HepG2 (cell line): Measurements from ENCODE around the gene FAM53B. TPM values are rescaled to one million over a fixed set of nuclear protein-coding genes. Genes with fewer than 3 reads are reported as not detected.

Experiments
- ATAC-seq: fragments of 200-7000 bp; cut with Tn5 transposase; 3 replicates; pipeline ENCODE4 v1.9.1; 2020; ENCODE audit warnings: mild to moderate bottlenecking, moderate library complexity
- BruUV-seq: library from RNA; stranded (reverse); fragments of 400-500 nt; replicated peaks from 2 replicates; lab custom pipeline; 2021; lab: Mats Ljungman, UMichigan
- CTCF ChIA-PET: fragments of 300-600 bp; formaldehyde crosslinking; extraction: SDS; loops from one replicate; lab custom pipeline; 2021; ENCODE audit warnings: low total read pairs, inconsistent platforms, low intra/inter-chr PET ratio; lab: Yijun Ruan, JAX
- POLR2A ChIA-PET: fragments of 350-600 bp; sonication (Branson Sonifier 250); formaldehyde crosslinking; loops from one replicate; lab custom pipeline; 2020; ENCODE audit warnings: antibody characterized with exemption, inconsistent platforms; lab: Yijun Ruan, JAX
- DNase-seq: peaks from one replicate; pipeline ENCODE4 v3.0.0-alpha.2; 2015; ENCODE audit warnings: low spot score
- FAIRE-seq: peaks from 3 replicates; lab custom pipeline; 2011; peaks lifted over from hg19 to GRCh38; lab: Jason Lieb, UNC
- H2AFZ ChIP-seq: one replicate; pipeline ENCODE4 v1.6.1; 2011; ENCODE audit warnings: low read length, inconsistent platforms
- H3K27ac ChIP-seq: fragments of 300-600 bp; 3 replicates; pipeline ENCODE4 v1.8.0; 2011; ENCODE audit warnings: mixed run types, mild to moderate bottlenecking, mixed read lengths, low read length, inconsistent platforms; ENCODE audit not compliant: insufficient read depth; ENCODE audit errors: extremely low read length
- H3K27me3 ChIP-seq, 2 experiments: fragments of 200-600 bp in 1 of 2; 2 replicates in 1 of 2; 3 replicates in 1 of 2; pipeline versions ENCODE4 v1.6.0 to v1.8.0; 2011; ENCODE audit warnings: low read length in 2 of 2, mild to moderate bottlenecking in 2 of 2, moderate library complexity in 2 of 2, inconsistent platforms in 1 of 2; ENCODE audit not compliant: insufficient read depth in 2 of 2, control insufficient read depth in 1 of 2
- H3K36me3 ChIP-seq, 2 experiments: fragments of 200-600 bp in 1 of 2; replicated peaks in 1 of 2; 2 replicates in 1 of 2; 3 replicates in 1 of 2; pipeline versions ENCODE4 v1.5.1 to v1.8.0; 2011; ENCODE audit warnings: low read length in 2 of 2, inconsistent platforms in 1 of 2; ENCODE audit not compliant: insufficient read depth in 2 of 2, control insufficient read depth in 1 of 2
- H3K4me1 ChIP-seq: 2 replicates; pipeline ENCODE4 v1.5.1; 2012; ENCODE audit warnings: low read length, inconsistent platforms; ENCODE audit not compliant: insufficient read depth
- H3K4me2 ChIP-seq: 2 replicates; pipeline ENCODE4 v1.6.0; 2011; ENCODE audit warnings: low read depth, low read length, inconsistent platforms
- H3K4me3 ChIP-seq, 3 experiments: fragments of 200-600 bp in 1 of 3; sonication (generic), shearing (Covaris generic) in 1 of 3; replicated peaks in 1 of 3; 2 replicates each; pipeline ENCODE4 v1.5.1; 2011 to 2016; ENCODE audit warnings: low read length in 3 of 3, inconsistent platforms in 2 of 3, low read depth in 2 of 3, mild to moderate bottlenecking in 2 of 3, control low read depth in 1 of 3, mixed read lengths in 1 of 3; ENCODE audit not compliant: insufficient read depth in 1 of 3
- H3K79me2 ChIP-seq: one replicate; pipeline ENCODE4 v1.6.1; 2011; ENCODE audit warnings: low read length, inconsistent platforms; ENCODE audit not compliant: insufficient read depth
- H3K9ac ChIP-seq: 2 replicates; pipeline ENCODE4 v1.6.0; 2011; ENCODE audit warnings: mild to moderate bottlenecking, low read depth, low read length, inconsistent platforms; ENCODE audit not compliant: insufficient read depth
- H3K9me3 ChIP-seq: 2 replicates; pipeline ENCODE4 v1.5.1; 2012; ENCODE audit warnings: mild to moderate bottlenecking, low read length
- H4K20me1 ChIP-seq: 2 replicates; pipeline ENCODE4 v1.6.0; 2011; ENCODE audit warnings: inconsistent platforms, mild to moderate bottlenecking, low read length, moderate library complexity; ENCODE audit not compliant: insufficient read depth
- AGO1 ChIP-seq: fragments of 200-400 bp; formaldehyde crosslinking; IDR thresholded peaks from 2 replicates; pipeline ENCODE4 v1.6.1; 2017; ENCODE audit warnings: mild to moderate bottlenecking, low read depth, low read length, moderate library complexity; ENCODE audit not compliant: poor library complexity, severe bottlenecking
- ETS1 ChIP-seq: sonication (generic); formaldehyde crosslinking; IDR thresholded peaks from 2 replicates; pipeline ENCODE4 v1.4.0; 2020; ENCODE audit warnings: missing genetic modification reagents
- FOSL2 ChIP-seq: sonication (generic); formaldehyde crosslinking; IDR thresholded peaks from 2 replicates; pipeline ENCODE4 v1.4.0; 2020; ENCODE audit warnings: missing genetic modification reagents
- HOXA5 ChIP-seq: sonication (generic); formaldehyde crosslinking; IDR thresholded peaks from 2 replicates; pipeline ENCODE4 v1.4.0; 2020; ENCODE audit warnings: missing genetic modification reagents
- IKZF1 ChIP-seq: fragments of 450-650 bp; IDR thresholded peaks from 2 replicates; pipeline ENCODE4 v1.7.1; 2016
- JUN ChIP-seq: sonication (generic); formaldehyde crosslinking; IDR thresholded peaks from 2 replicates; pipeline ENCODE4 v1.4.0; 2020; ENCODE audit warnings: mild to moderate bottlenecking, missing genetic modification reagents
- NFYC ChIP-seq: IDR thresholded peaks from 2 replicates; pipeline ENCODE4 v1.6.1; 2016; ENCODE audit warnings: missing genetic modification reagents, missing compliant biosample characterization
- NR2C2 ChIP-seq: sonication (generic); formaldehyde crosslinking; IDR thresholded peaks from 2 replicates; pipeline ENCODE4 v1.4.0; 2020; ENCODE audit warnings: missing genetic modification reagents, mild to moderate bottlenecking, moderate library complexity, borderline replicate concordance
- RORA ChIP-seq: sonication (generic); formaldehyde crosslinking; IDR thresholded peaks from 2 replicates; pipeline ENCODE4 v1.5.0; 2020; ENCODE audit warnings: mild to moderate bottlenecking, missing genetic modification reagents, moderate library complexity
- SKI ChIP-seq: fragments of 450-650 bp; IDR thresholded peaks from one replicate; pipeline ENCODE4 v1.6.1; 2018; ENCODE audit warnings: mild to moderate bottlenecking; ENCODE audit not compliant: partially characterized antibody
- ZNF468 ChIP-seq: sonication (generic); formaldehyde crosslinking; IDR thresholded peaks from 2 replicates; pipeline ENCODE4 v1.8.0; 2022; ENCODE audit warnings: mild to moderate bottlenecking, moderate library complexity, missing genetic modification reagents
- ZNF570 ChIP-seq: sonication (generic); formaldehyde crosslinking; IDR thresholded peaks from 2 replicates; pipeline ENCODE4 v1.4.0; 2020; ENCODE audit warnings: mild to moderate bottlenecking, missing genetic modification reagents, borderline replicate concordance
- ZSCAN29 ChIP-seq: sonication (generic); formaldehyde crosslinking; conservative IDR thresholded peaks from 2 replicates; pipeline ENCODE4 v1.4.0; 2020; ENCODE audit warnings: mild to moderate bottlenecking, missing genetic modification reagents
- WGBS: methylation state at CpG from one replicate; pipeline ENCODE4 v1.1.6; 2017; ENCODE audit warnings: low lambda C conversion rate; 5-methylcytosine and 5-hydroxymethylcytosine counted together
- in situ Hi-C: cut with HindIII; loops from 2 replicates; pipeline ENCODE4 v1.10.0; 2017; ENCODE audit warnings: low pct_unique_long_range_greater_than_20kb; ENCODE audit not compliant: extremely low pct_ligation_motif_present
- intact Hi-C: fragments of 100-400 bp; cut with micrococcal nuclease; formaldehyde crosslinking; loops from one replicate; pipeline ENCODE4 v1.10.0; 2022; ENCODE audit not compliant: unreplicated experiment
- polyA plus RNA-seq, 8 experiments: library from polyadenylated mRNA; depleted of rRNA in 3 of 8; stranded (reverse) in 7 of 8; unstranded in 1 of 8; fragments of >200 nt; fragmentation: Illumina TruSeq in 4 of 8; extraction: Trizol in 4 of 8; gene quantifications; 2 replicates each; pipeline versions ENCODE4 v1.2.1 to v1.2.3, GENCODE V29; 2011 to 2016; ENCODE audit warnings: low read depth in 4 of 8, missing spikeins in 1 of 8, mixed read lengths in 1 of 8; ENCODE audit not compliant: insufficient read depth in 1 of 8
- total RNA-seq, 5 experiments: library from RNA; depleted of rRNA; stranded (reverse); fragments of >200 nt; fragmentation: Illumina TruSeq; extraction: Trizol; gene quantifications; 2 replicates each; pipeline ENCODE4 v1.2.3, GENCODE V29; 2016; ENCODE audit warnings: low read depth in 1 of 5

Gene FAM53B
- total and polyA plus RNA-seq, 2 of the 13 experiments (the other 11 are each of a cell fraction or from before 2014, with no cell fraction given): 6.4 to 19.3 TPM

GRCh38 chr10:124600051-124600880 is 143.9 kb downstream of the FAM53B start:
- Histone ChIP-seq H4K20me1 (no peaks in the 10 kb centered on the region), H3K27me3 (no peaks in the 10 kb centered on the region), H3K9ac (no peak overlapping the region), H3K4me1 (peaks cover 48% of the 10 kb centered on the region), H3K4me2 (no peak overlapping the region), H2AFZ (no peak overlapping the region), H3K27ac (no peak overlapping the region), H3K36me3 (no peaks in the 10 kb centered on the region), H3K4me3 (no peak overlapping the region), H3K79me2 (no peaks in the 10 kb centered on the region), H3K9me3 (no peaks in the 10 kb centered on the region)
- POLR2A ChIA-PET: no interaction called here
- no TSS peak for BruUV-seq
- TF ChIP-seq JUN: no peak
- TF ChIP-seq ZNF570 (CRISPR knock-in tag): no peak
- no peak for TF ChIP-seq NFYC (CRISPR knock-in tag)
- TF ChIP-seq HOXA5: no peak
- TF ChIP-seq ETS1 (CRISPR knock-in tag): no peak
- no peak for TF ChIP-seq ZSCAN29 (CRISPR knock-in tag)
- no peak for TF ChIP-seq NR2C2 (CRISPR knock-in tag)
- TF ChIP-seq SKI: no peak
- no peak for TF ChIP-seq AGO1
- TF ChIP-seq RORA (CRISPR knock-in tag): no peak
- no peak for TF ChIP-seq IKZF1
- no peak for TF ChIP-seq FOSL2 (CRISPR knock-in tag)
- TF ChIP-seq ZNF468 (CRISPR knock-in tag): no peak
- FAIRE-seq (no peak), DNase-seq (no peak), ATAC-seq (0 out of 3 replicates have a peak, but pooled peaks have one; percentile 13)
- in situ Hi-C loops: no loop called here
- intact Hi-C loops: no loop called here
- CTCF ChIA-PET: no interaction called here
- WGBS: 46% methylated on average over 10 of the region's 18 CpGs
